CD4-positive, alpha-beta memory T cell (primary cell): ENCODE results near the gene ACSL5. TPM values are rescaled to one million over a fixed set of nuclear protein-coding genes. Genes with fewer than 3 reads are reported as not detected.
"Not testable (repeated sequence)": the region's sequence is repeated elsewhere in the genome, so short reads cannot be mapped to it uniquely, and the experiment has no call there.

Experiments
- CTCF ChIA-PET: fragments of 350-600 bp; sonication (Branson Sonifier 250); formaldehyde crosslinking; loops from one replicate; lab custom pipeline; 2021; ENCODE audit warnings: inconsistent platforms; ENCODE audit not compliant: partially characterized antibody; lab: Charles Lee
- POLR2A ChIA-PET: fragments of 350-600 bp; sonication (Branson Sonifier 250); formaldehyde crosslinking; loops from one replicate; lab custom pipeline; 2021; ENCODE audit not compliant: partially characterized antibody; lab: Charles Lee
- DNase-seq, 5 donors: peaks; one replicate each; pipeline versions ENCODE4 v3.0.0 to v3.0.0-alpha.2; 2020 to 2022; ENCODE audit warnings: mixed read lengths in 1 of 5
- H3K27ac ChIP-seq: one replicate; pipeline ENCODE4 v1.7.0; 2013; ENCODE audit warnings: low read depth, low read length
- H3K27me3 ChIP-seq: 2 replicates; pipeline ENCODE4 v1.7.0; 2013; ENCODE audit warnings: mild to moderate bottlenecking, low read length, moderate library complexity; ENCODE audit not compliant: insufficient read depth
- H3K36me3 ChIP-seq: 2 replicates; pipeline ENCODE4 v1.7.0; 2013; ENCODE audit warnings: mild to moderate bottlenecking, low read length, moderate library complexity; ENCODE audit not compliant: insufficient read depth
- H3K4me1 ChIP-seq: 2 replicates; pipeline ENCODE4 v1.7.0; 2013; ENCODE audit warnings: mild to moderate bottlenecking, low read length, moderate library complexity; ENCODE audit not compliant: insufficient read depth
- H3K4me3 ChIP-seq, 2 donors: one replicate each; pipeline ENCODE4 v1.7.0; 2013; ENCODE audit warnings: low read length in 2 of 2, mild to moderate bottlenecking in 1 of 2
- H3K9me3 ChIP-seq, 2 donors: one replicate each; pipeline ENCODE4 v1.7.0; 2013; ENCODE audit warnings: low read length in 2 of 2, control low read depth in 1 of 2; ENCODE audit not compliant: control insufficient read depth in 1 of 2
- H3K27ac Mint-ChIP-seq, 7 donors: one replicate each; pipeline ENCODE4 v1.8.0; 2020 to 2021; ENCODE audit warnings: mixed read lengths in 7 of 7, mild to moderate bottlenecking in 6 of 7, inconsistent platforms in 3 of 7, moderate library complexity in 3 of 7
- H3K27me3 Mint-ChIP-seq, 2 donors: one replicate each; pipeline ENCODE4 v1.8.0; 2020 to 2021; ENCODE audit warnings: mixed read lengths in 2 of 2
- H3K36me3 Mint-ChIP-seq, 2 donors: one replicate each; pipeline ENCODE4 v1.8.0; 2020 to 2021; ENCODE audit warnings: mixed read lengths in 2 of 2, inconsistent platforms in 1 of 2, mild to moderate bottlenecking in 1 of 2
- H3K4me1 Mint-ChIP-seq, 4 donors: one replicate each; pipeline ENCODE4 v1.8.0; 2020 to 2021; ENCODE audit warnings: mixed read lengths in 4 of 4, mild to moderate bottlenecking in 1 of 4
- H3K4me3 Mint-ChIP-seq, 8 donors: one replicate each; pipeline ENCODE4 v1.8.0; 2020 to 2021; ENCODE audit warnings: mixed read lengths in 8 of 8, mild to moderate bottlenecking in 7 of 8, moderate library complexity in 6 of 8, inconsistent platforms in 3 of 8
- H3K9me3 Mint-ChIP-seq, 8 donors: one replicate each; pipeline ENCODE4 v1.8.0; 2020 to 2021; ENCODE audit warnings: mixed read lengths in 8 of 8, mild to moderate bottlenecking in 5 of 8, inconsistent platforms in 3 of 8, moderate library complexity in 1 of 8
- intact Hi-C: fragments of 100-400 bp; cut with micrococcal nuclease; formaldehyde crosslinking; loops from one replicate; pipeline ENCODE4 v1.15.1; 2023
- polyA plus RNA-seq, 2 donors: library from polyadenylated mRNA; unstranded; fragments of 300-500 nt; fragmentation: Illumina TruSeq; gene quantifications; one replicate each; pipeline ENCODE4 v1.2.3, GENCODE V29; 2021
- total RNA-seq, 2 experiments: library from RNA; stranded (reverse); gene quantifications; one replicate each; pipeline ENCODE4 v1.2.3, GENCODE V29; 2021

The ACSL5 gene
- total and polyA plus RNA-seq, 4 experiments from 2014 or later = 51.8 to 83.8 (median 58.0) TPM

- DNase-seq = no peak
- Mint-ChIP-seq H3K27me3 (no peaks in the 10 kb centered on the region), H3K9me3 (no peaks in the 10 kb centered on the region), H3K27ac (peak overlapping the region in 5 of 7 donors; percentile 20 to 87 (median 65)), H3K4me3 (peak overlapping the region in 1 of 8 donors; percentile 56), H3K36me3 (peaks cover 23 to 34% of the 10 kb centered on the region in 2 donors), H3K4me1 (peaks cover 63 to 88% (median 78%) of the 10 kb centered on the region in 4 donors)
- Histone ChIP-seq H3K27ac (no peak overlapping the region), H3K27me3 (no peaks in the 10 kb centered on the region), H3K4me3 (no peak overlapping the region), H3K9me3 (no peaks in the 10 kb centered on the region), H3K4me1 (peaks cover 51% of the 10 kb centered on the region), H3K36me3 (peaks cover 4% of the 10 kb centered on the region)
- ChIA-PET POLR2A (interaction anchor here (1.2 kb wide), 1 partner anchor 9 kb away, joined by 3 read pairs; no protein-coding TSS in a partner anchor), CTCF (interaction anchor here (1.3 to 3.4 kb wide), 2 partner anchors 9 to 245 kb away, joined by 3 to 22 read pairs; no protein-coding TSS in a partner anchor)
- intact Hi-C loops = no loop called here
Measured at GRCh38 chr10:112384141-112384540, 10.2 kb downstream of the ACSL5 start.

- Histone ChIP-seq H3K4me3 (no peak overlapping the region), H3K9me3 (no peaks in the 10 kb centered on the region), H3K36me3 (peaks cover 4% of the 10 kb centered on the region), H3K27ac (no peak overlapping the region), H3K4me1 (peaks cover 51% of the 10 kb centered on the region), H3K27me3 (no peaks in the 10 kb centered on the region)
- CTCF ChIA-PET = interaction anchor here (1.3 to 3.4 kb wide), 2 partner anchors 10 to 246 kb away, joined by 3 to 22 read pairs; no protein-coding TSS in a partner anchor
- POLR2A ChIA-PET = interaction anchor here (1.0 kb wide), 1 partner anchor 11 kb away, joined by 4 read pairs; the partner anchor contains the start of gene ACSL5
- Mint-ChIP-seq H3K27me3 (no peaks in the 10 kb centered on the region), H3K4me3 (peak overlapping the region in 1 of 8 donors; percentile 30), H3K36me3 (peaks cover 20 to 25% of the 10 kb centered on the region in 2 donors), H3K27ac (peak overlapping the region in 4 of 7 donors; percentile 6 to 34 (median 12)), H3K4me1 (peaks cover 66 to 89% (median 78%) of the 10 kb centered on the region in 4 donors), H3K9me3 (no peaks in the 10 kb centered on the region)
- intact Hi-C loops = no loop called here
- DNase-seq = no peak
Measured at GRCh38 chr10:112385201-112385600, 11.3 kb downstream of the ACSL5 start.

- H3K4me1 ChIP-seq = peaks cover 44% of the 10 kb centered on the region
- H3K9me3 Mint-ChIP-seq, H3K36me3 ChIP-seq, DNase-seq, H3K4me3 ChIP-seq, H3K27me3 Mint-ChIP-seq, H3K27me3 ChIP-seq, intact Hi-C loops, H3K9me3 ChIP-seq, H3K4me3 Mint-ChIP-seq, H3K36me3 Mint-ChIP-seq: not testable (repeated sequence)
- peak overlapping the region; percentile 64 for H3K27ac ChIP-seq
- Mint-ChIP-seq H3K27ac (peak overlapping the region; percentile 82 to 92 (median 88)), H3K4me1 (peaks cover 56 to 76% (median 68%) of the 10 kb centered on the region in 4 donors)
- ChIA-PET POLR2A (interaction anchor here (4.4 kb wide), 1 partner anchor 13 kb away, joined by 60 read pairs; the partner anchor contains the start of gene ACSL5), CTCF (interaction anchor here (1.5 to 2.1 kb wide), 2 partner anchors 13 to 16 kb away, joined by 4 to 11 read pairs; partner anchors contain the start of gene ACSL5)
Measured at GRCh38 chr10:112388056-112388455, 14.1 kb downstream of the ACSL5 start.

- POLR2A ChIA-PET = interaction anchor here (1.1 to 4.4 kb wide), 4 partner anchors 9 to 59 kb away, joined by 3 to 60 read pairs (median 8); partner anchors contain the start of genes ACSL5, VTI1A and ZDHHC6
- no peaks in the 10 kb centered on the region for H3K9me3 ChIP-seq
- CTCF ChIA-PET = interaction anchor here (1.5 to 2.1 kb wide), 2 partner anchors 13 to 14 kb away, joined by 5 to 11 read pairs; partner anchors contain the start of gene ACSL5
- no peak for DNase-seq
- H3K27ac ChIP-seq = peak overlapping the region; percentile 64
- H3K27me3 ChIP-seq = no peaks in the 10 kb centered on the region
- no peaks in the 10 kb centered on the region for H3K27me3 Mint-ChIP-seq
- H3K4me1 ChIP-seq = peaks cover 44% of the 10 kb centered on the region
- H3K4me3 Mint-ChIP-seq = peak overlapping the region in 1 of 8 donors; percentile 36
- no peaks in the 10 kb centered on the region for H3K36me3 ChIP-seq
- no peaks in the 10 kb centered on the region for H3K9me3 Mint-ChIP-seq
- intact Hi-C loops = no loop called here
- no peak overlapping the region for H3K4me3 ChIP-seq
- peak overlapping the region; percentile 82 to 92 (median 88) for H3K27ac Mint-ChIP-seq
- peaks cover 2 to 10% of the 10 kb centered on the region in 2 donors for H3K36me3 Mint-ChIP-seq
- H3K4me1 Mint-ChIP-seq = peaks cover 56 to 77% (median 66%) of the 10 kb centered on the region in 4 donors
Measured at GRCh38 chr10:112388548-112388947, 14.6 kb downstream of the ACSL5 start.

- no peaks in the 10 kb centered on the region for H3K27me3 Mint-ChIP-seq
- ChIA-PET CTCF (interaction anchor here (1.5 kb wide), 1 partner anchor 13 kb away, joined by 5 read pairs; no protein-coding TSS in a partner anchor), POLR2A (interaction anchor here (0.8 to 4.4 kb wide), 7 partner anchors 10 to 58 kb away, joined by 3 to 60 read pairs (median 4); partner anchors contain the start of genes ACSL5, VTI1A and ZDHHC6)
- no peaks in the 10 kb centered on the region for H3K9me3 Mint-ChIP-seq
- H3K27ac Mint-ChIP-seq = peak overlapping the region; percentile 82 to 92 (median 88)
- DNase-seq = peak; percentile 48 to 85 (median 69)
- Histone ChIP-seq H3K4me1 (peaks cover 41% of the 10 kb centered on the region), H3K27ac (peak overlapping the region; percentile 64), H3K27me3 (no peaks in the 10 kb centered on the region), H3K9me3 (no peaks in the 10 kb centered on the region), H3K36me3 (no peaks in the 10 kb centered on the region), H3K4me3 (no peak overlapping the region)
- H3K36me3 Mint-ChIP-seq = peaks cover 5% of the 10 kb centered on the region in 2 donors
- intact Hi-C loops = loop anchor here (1.0 kb wide), 1 partner anchor 13 kb away; no protein-coding TSS in a partner anchor
- H3K4me3 Mint-ChIP-seq = peak overlapping the region in 7 of 8 donors; percentile 22 to 75 (median 52)
- H3K4me1 Mint-ChIP-seq = peaks cover 52 to 77% (median 62%) of the 10 kb centered on the region in 4 donors
Measured at GRCh38 chr10:112389271-112389822, 15.4 kb downstream of the ACSL5 start.

GRCh38 chr10:112390125-112390703, 16.3 kb downstream of the ACSL5 start:
- ChIA-PET POLR2A (interaction anchor here (0.6 to 4.4 kb wide), 6 partner anchors 9 to 1624 kb away, joined by 3 to 60 read pairs (median 5); partner anchors contain the start of genes ACSL5, VTI1A and ZDHHC6), CTCF (interaction anchor here (1.5 kb wide), 1 partner anchor 14 kb away, joined by 5 read pairs; no protein-coding TSS in a partner anchor)
- Histone ChIP-seq H3K36me3 (peaks cover 1% of the 10 kb centered on the region), H3K4me1 (peaks cover 34% of the 10 kb centered on the region), H3K27me3 (no peaks in the 10 kb centered on the region), H3K27ac (peak overlapping the region; percentile 64), H3K4me3 (no peak overlapping the region), H3K9me3 (no peaks in the 10 kb centered on the region)
- peaks cover 0 to 5% of the 10 kb centered on the region in 2 donors for H3K36me3 Mint-ChIP-seq
- H3K9me3 Mint-ChIP-seq = no peaks in the 10 kb centered on the region
- peaks cover 43 to 69% (median 54%) of the 10 kb centered on the region in 4 donors for H3K4me1 Mint-ChIP-seq
- no peaks in the 10 kb centered on the region for H3K27me3 Mint-ChIP-seq
- DNase-seq = no peak
- H3K4me3 Mint-ChIP-seq = no peak overlapping the region
- H3K27ac Mint-ChIP-seq = peak overlapping the region in 4 of 7 donors; percentile 46 to 88 (median 70)
- intact Hi-C loops = no loop called here
